Activated CD8-positive, alpha-beta T cell treated with anti-CD3 and anti-CD28 coated beads for 36 hours (primary cell): ENCODE results near the gene RAB28. TPM values are rescaled to one million over a fixed set of nuclear protein-coding genes. Genes with fewer than 3 reads are reported as not detected.

Experiments
- ATAC-seq: fragments of 200-7000 bp; cut with Tn5 transposase; one replicate; pipeline ENCODE4 v1.10.0; 2021; ENCODE audit warnings: mild to moderate bottlenecking, moderate library complexity
- CTCF ChIA-PET: fragments of 350-600 bp; sonication (Branson Sonifier 250); formaldehyde crosslinking; loops from one replicate; lab custom pipeline; 2021; ENCODE audit warnings: antibody characterized with exemption; lab: Charles Lee
- POLR2A ChIA-PET: fragments of 350-600 bp; sonication (Branson Sonifier 250); formaldehyde crosslinking; loops from one replicate; lab custom pipeline; 2021; ENCODE audit warnings: antibody characterized with exemption; lab: Charles Lee
- DNase-seq: peaks from one replicate; pipeline ENCODE4 v3.0.0-alpha.2; 2020
- H3K27ac Mint-ChIP-seq: one replicate; pipeline ENCODE4 v1.8.0; 2021; ENCODE audit warnings: mild to moderate bottlenecking, mixed read lengths
- H3K27me3 Mint-ChIP-seq: one replicate; pipeline ENCODE4 v1.8.0; 2021; ENCODE audit warnings: mixed read lengths
- H3K36me3 Mint-ChIP-seq: one replicate; pipeline ENCODE4 v1.8.0; 2021; ENCODE audit warnings: low read depth, mixed read lengths
- H3K4me1 Mint-ChIP-seq: one replicate; pipeline ENCODE4 v1.8.0; 2021; ENCODE audit warnings: low read depth, mixed read lengths
- H3K4me3 Mint-ChIP-seq: one replicate; pipeline ENCODE4 v1.8.0; 2021; ENCODE audit warnings: mild to moderate bottlenecking, moderate library complexity, mixed read lengths
- H3K9me3 Mint-ChIP-seq: one replicate; pipeline ENCODE4 v1.8.0; 2021; ENCODE audit warnings: mixed read lengths
- intact Hi-C: fragments of 100-400 bp; cut with micrococcal nuclease; formaldehyde crosslinking; loops from one replicate; pipeline ENCODE4 v1.10.0; 2022
- total RNA-seq, 2 experiments: library from RNA; stranded (reverse); gene quantifications; one replicate each; pipeline ENCODE4 v1.2.3, GENCODE V29; 2021
- TF ChIP-seq, protein P1 (sequence below): fragments of 200-600 bp; IDR thresholded peaks from one replicate; pipeline ENCODE4 v1.8.0; 2022; ENCODE audit warnings: antibody characterized with exemption, mild to moderate bottlenecking

The RAB28 gene
- total RNA-seq, 2 experiments from 2014 or later = 12.5 to 13.1 TPM

DNA sequence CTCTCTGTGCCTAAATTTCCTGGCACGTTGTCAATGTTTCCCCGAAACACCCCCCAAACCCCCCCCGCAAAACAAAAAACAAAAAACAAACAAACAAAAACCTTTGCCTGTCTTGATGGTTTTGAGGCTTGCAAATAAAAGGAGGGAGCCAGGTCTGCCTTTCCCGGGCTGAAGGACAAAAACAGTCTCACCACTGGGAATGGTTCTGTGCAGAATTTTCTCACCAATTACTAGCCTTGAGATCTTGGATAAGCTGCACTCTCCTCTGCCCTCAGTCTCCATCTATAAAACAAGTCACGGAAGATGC lies 44.6 kb upstream of the RAB28 start:
- Mint-ChIP-seq H3K9me3 (peaks cover 9% of the 10 kb centered on the region), H3K4me3 (peak overlapping the region; percentile 41), H3K27me3 (peaks cover 87% of the 10 kb centered on the region), H3K27ac (no peak overlapping the region), H3K36me3 (peaks cover 9% of the 10 kb centered on the region), H3K4me1 (peaks cover 37% of the 10 kb centered on the region)
- CTCF ChIA-PET = interaction anchor here (2.2 kb wide), 1 partner anchor 13 kb away, joined by 17 read pairs; no protein-coding TSS in a partner anchor
- POLR2A ChIA-PET = interaction anchor here (0.7 to 1.0 kb wide), 2 partner anchors 20 to 46 kb away, joined by 3 read pairs; no protein-coding TSS in a partner anchor
- DNase-seq (no peak), ATAC-seq (no peak)
- intact Hi-C loops = no loop called here
- TF ChIP-seq, protein P1, sequence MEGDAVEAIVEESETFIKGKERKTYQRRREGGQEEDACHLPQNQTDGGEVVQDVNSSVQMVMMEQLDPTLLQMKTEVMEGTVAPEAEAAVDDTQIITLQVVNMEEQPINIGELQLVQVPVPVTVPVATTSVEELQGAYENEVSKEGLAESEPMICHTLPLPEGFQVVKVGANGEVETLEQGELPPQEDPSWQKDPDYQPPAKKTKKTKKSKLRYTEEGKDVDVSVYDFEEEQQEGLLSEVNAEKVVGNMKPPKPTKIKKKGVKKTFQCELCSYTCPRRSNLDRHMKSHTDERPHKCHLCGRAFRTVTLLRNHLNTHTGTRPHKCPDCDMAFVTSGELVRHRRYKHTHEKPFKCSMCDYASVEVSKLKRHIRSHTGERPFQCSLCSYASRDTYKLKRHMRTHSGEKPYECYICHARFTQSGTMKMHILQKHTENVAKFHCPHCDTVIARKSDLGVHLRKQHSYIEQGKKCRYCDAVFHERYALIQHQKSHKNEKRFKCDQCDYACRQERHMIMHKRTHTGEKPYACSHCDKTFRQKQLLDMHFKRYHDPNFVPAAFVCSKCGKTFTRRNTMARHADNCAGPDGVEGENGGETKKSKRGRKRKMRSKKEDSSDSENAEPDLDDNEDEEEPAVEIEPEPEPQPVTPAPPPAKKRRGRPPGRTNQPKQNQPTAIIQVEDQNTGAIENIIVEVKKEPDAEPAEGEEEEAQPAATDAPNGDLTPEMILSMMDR = no peak

DNA sequence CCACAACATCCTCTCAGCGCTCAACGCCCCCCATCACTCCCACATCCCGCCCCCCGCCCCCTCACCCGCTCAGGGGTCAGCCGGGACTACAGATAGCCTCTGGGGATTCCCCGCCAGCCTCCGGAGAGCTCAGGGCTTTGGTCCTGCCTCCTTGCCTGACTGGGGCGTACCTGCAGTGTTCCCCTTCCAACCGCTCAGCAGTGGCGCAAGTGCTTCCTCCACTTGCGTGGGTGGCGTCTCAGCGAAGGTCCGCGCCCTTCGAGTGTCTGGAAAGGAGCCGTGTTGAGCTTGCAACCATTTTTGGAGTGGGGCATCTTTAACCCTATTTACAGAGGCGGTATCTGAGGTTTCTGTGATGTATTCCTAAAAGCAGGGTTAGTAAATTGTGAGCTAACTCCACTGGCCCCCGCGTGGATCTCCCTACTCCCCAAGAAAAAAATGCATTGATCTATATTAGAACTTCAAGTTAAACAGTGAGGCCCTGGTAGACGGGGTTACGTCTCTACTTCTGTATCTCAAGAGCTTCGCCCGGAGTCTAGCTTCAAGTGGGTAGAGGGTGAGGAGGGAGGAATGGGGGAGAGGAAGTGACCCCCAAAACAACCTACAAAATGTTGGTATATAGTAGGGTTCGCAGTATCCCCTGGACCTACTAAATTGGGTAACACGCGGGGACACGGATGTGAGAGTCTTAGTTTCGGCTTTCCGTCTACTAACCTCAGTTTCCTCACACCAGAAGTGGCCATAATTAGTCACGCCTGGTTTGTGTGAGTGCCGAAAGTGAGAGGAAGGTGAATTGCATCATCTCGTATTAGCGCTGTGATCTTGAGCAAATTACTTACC lies 44.1 kb upstream of the RAB28 start:
- peaks cover 86% of the 10 kb centered on the region for H3K27me3 Mint-ChIP-seq
- H3K36me3 Mint-ChIP-seq = peaks cover 9% of the 10 kb centered on the region
- H3K27ac Mint-ChIP-seq = peak overlapping the region; percentile 53
- DNase-seq (peak; percentile 60), ATAC-seq (peak; percentile 76)
- intact Hi-C loops = no loop called here
- ChIA-PET POLR2A (interaction anchor here (0.7 to 1.0 kb wide), 3 partner anchors 11 to 45 kb away, joined by 3 read pairs; no protein-coding TSS in a partner anchor), CTCF (interaction anchor here (2.2 to 3.1 kb wide), 2 partner anchors 14 to 20 kb away, joined by 8 to 17 read pairs; no protein-coding TSS in a partner anchor)
- peak overlapping the region; percentile 41 for H3K4me3 Mint-ChIP-seq
- TF ChIP-seq, protein P1 = no peak
- peaks cover 37% of the 10 kb centered on the region for H3K4me1 Mint-ChIP-seq
- peaks cover 9% of the 10 kb centered on the region for H3K9me3 Mint-ChIP-seq

DNA sequence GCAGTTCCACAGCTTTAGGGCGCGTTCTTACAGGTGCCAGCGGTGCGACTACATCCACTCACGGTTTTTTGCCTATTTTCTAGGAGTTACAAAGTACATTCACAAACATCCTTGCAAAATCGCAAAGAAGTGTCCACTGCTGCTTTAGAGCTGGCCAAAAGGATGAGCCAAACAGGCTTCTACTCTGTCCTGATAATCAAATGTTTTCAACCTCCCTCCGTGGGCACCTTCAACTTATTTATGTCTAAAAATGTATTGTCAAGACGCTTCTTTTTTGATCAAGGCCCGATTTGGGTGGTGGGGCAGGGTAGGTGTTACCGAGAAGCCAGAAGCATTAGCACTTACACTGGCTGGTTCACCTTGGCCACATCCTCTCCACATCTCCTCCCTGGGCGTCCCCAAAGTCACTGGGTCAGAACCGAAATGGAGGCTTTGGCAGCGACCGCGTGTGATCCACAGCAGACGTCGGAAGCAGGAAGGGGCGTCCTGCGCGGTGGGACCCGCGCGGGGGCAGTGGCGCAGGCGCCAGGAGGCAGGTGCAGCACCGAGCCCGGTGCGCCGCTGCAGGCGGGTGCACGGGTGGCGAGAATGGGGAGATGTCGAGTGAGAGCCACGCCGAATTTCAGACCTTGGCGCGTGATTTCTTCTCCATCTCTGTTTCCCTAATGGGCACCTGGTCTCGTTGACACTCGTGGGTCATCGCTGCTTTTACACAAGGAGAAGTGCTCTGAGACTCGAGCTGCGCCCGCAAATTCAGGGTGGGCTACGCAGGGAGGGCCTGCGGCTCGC lies 43.2 kb upstream of the RAB28 start:
- Mint-ChIP-seq H3K9me3 (peaks cover 9% of the 10 kb centered on the region), H3K4me3 (no peak overlapping the region), H3K4me1 (peaks cover 41% of the 10 kb centered on the region), H3K27me3 (peaks cover 88% of the 10 kb centered on the region), H3K27ac (no peak overlapping the region), H3K36me3 (peaks cover 13% of the 10 kb centered on the region)
- intact Hi-C loops = no loop called here
- DNase-seq (no peak), ATAC-seq (peak; percentile 32)
- ChIA-PET CTCF (interaction anchor here (1.6 to 6.0 kb wide), 4 partner anchors 15 to 44 kb away, joined by 5 to 31 read pairs (median 12); partner anchors contain the start of genes NKX3-2 and RAB28), POLR2A (interaction anchor here (0.9 kb wide), 1 partner anchor 12 kb away, joined by 3 read pairs; no protein-coding TSS in a partner anchor)
- TF ChIP-seq, protein P1 = no peak

DNA sequence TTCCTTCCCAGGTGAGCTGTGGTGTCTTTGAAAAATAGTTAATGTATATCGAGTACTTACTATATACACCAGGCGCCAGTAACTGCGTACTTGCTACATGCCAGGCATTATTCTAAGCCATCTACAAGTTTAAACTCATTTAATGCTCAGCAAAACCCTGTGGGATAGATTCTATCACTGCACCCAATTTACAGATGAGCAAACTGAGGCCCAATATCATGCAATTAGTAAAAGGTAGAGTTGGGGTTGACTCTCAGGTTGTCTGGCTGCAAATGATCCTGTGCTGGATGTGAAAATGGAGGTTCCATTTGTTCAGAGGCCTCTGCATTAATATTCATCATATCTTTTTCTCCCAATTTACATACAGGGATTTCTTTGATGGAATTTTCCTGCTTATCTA lies 42.5 kb upstream of the RAB28 start:
- intact Hi-C loops = no loop called here
- POLR2A ChIA-PET = no interaction called here
- CTCF ChIA-PET = interaction anchor here (0.6 to 6.0 kb wide), 5 partner anchors 10 to 166 kb away, joined by 3 to 31 read pairs (median 5); partner anchors contain the start of genes NKX3-2 and RAB28
- TF ChIP-seq, protein P1 = no peak
- DNase-seq (no peak), ATAC-seq (no peak)
- Mint-ChIP-seq H3K4me3 (no peak overlapping the region), H3K36me3 (peaks cover 13% of the 10 kb centered on the region), H3K27ac (no peak overlapping the region), H3K4me1 (peaks cover 44% of the 10 kb centered on the region), H3K27me3 (peaks cover 91% of the 10 kb centered on the region), H3K9me3 (peaks cover 9% of the 10 kb centered on the region)
